GM12891 (cell line): ENCODE measurements around the gene NCKAP5.

Experiments used
- DNase-seq: peaks from one replicate; pipeline ENCODE4 v3.0.0; 2011; ENCODE audit warnings: low spot score; ENCODE audit not compliant: insufficient read length
- FAIRE-seq: peaks from 2 replicates; lab custom pipeline; 2011; peaks lifted over from hg19 to GRCh38; lab: Jason Lieb, UNC
- PAX5 ChIP-seq: IDR thresholded peaks from 2 replicates; pipeline ENCODE4 v1.6.1; 2011; ENCODE audit warnings: low read length, moderate library complexity, mild to moderate bottlenecking; ENCODE audit not compliant: insufficient read depth, severe bottlenecking
- POLR2A ChIP-seq: IDR thresholded peaks from 2 replicates; pipeline ENCODE4 v1.6.1; 2011; ENCODE audit warnings: low read depth, low read length, control low read depth
- POLR2AphosphoS5 ChIP-seq: IDR thresholded peaks from 2 replicates; pipeline ENCODE4 v1.6.1; 2011; ENCODE audit warnings: low read depth, low read length, control low read depth
- POU2F2 ChIP-seq: IDR thresholded peaks from 2 replicates; pipeline ENCODE4 v1.6.1; 2011; ENCODE audit warnings: low read depth, mild to moderate bottlenecking, control low read depth, low read length, moderate library complexity
- SPI1 ChIP-seq: IDR thresholded peaks from 2 replicates; pipeline ENCODE4 v1.6.1; 2011; ENCODE audit warnings: low read depth, low read length, control low read depth
- TAF1 ChIP-seq: IDR thresholded peaks from 2 replicates; pipeline ENCODE4 v1.6.1; 2011; ENCODE audit warnings: low read depth, low read length, control low read depth

Gene NCKAP5

GRCh38 chr2:133424876-133425275 is 143.4 kb downstream of the NCKAP5 start:
- TF ChIP-seq POLR2A: no peak
- TF ChIP-seq SPI1: no peak
- TF ChIP-seq POU2F2: no peak
- no peak for TF ChIP-seq TAF1
- no peak for TF ChIP-seq PAX5
- TF ChIP-seq POLR2AphosphoS5: no peak
- no peak for FAIRE-seq
- no peak for DNase-seq

- TF ChIP-seq POLR2A: no peak
- no peak for TF ChIP-seq POLR2AphosphoS5
- TF ChIP-seq PAX5: no peak
- no peak for TF ChIP-seq POU2F2
- no peak for TF ChIP-seq TAF1
- TF ChIP-seq SPI1: no peak
- no peak for DNase-seq
- FAIRE-seq: no peak
These were observed 145.3 kb downstream of the NCKAP5 start for GRCh38 chr2:133422931-133423351.

GRCh38 chr2:133421516-133422324 is 146.5 kb downstream of the NCKAP5 start:
- no peak for FAIRE-seq
- no peak for DNase-seq
- no peak for TF ChIP-seq TAF1
- TF ChIP-seq POLR2A: no peak
- no peak for TF ChIP-seq POLR2AphosphoS5
- no peak for TF ChIP-seq POU2F2
- no peak for TF ChIP-seq PAX5
- TF ChIP-seq SPI1: no peak

- FAIRE-seq: no peak
These were observed 147.5 kb downstream of the NCKAP5 start for GRCh38 chr2:133420788-133421187.

GRCh38 chr2:133418671-133419070 is 149.6 kb downstream of the NCKAP5 start:
- TF ChIP-seq TAF1: no peak
- TF ChIP-seq POU2F2: no peak
- TF ChIP-seq PAX5: no peak
- no peak for TF ChIP-seq SPI1
- TF ChIP-seq POLR2AphosphoS5: no peak
- TF ChIP-seq POLR2A: no peak
- no peak for FAIRE-seq
- DNase-seq: no peak

More at GRCh38 chr2:133420788-133421187, 147.5 kb downstream of the NCKAP5 start:
- DNase-seq: no peak
- TF ChIP-seq SPI1 (no peak), POLR2AphosphoS5 (no peak), POU2F2 (no peak), PAX5 (no peak), POLR2A (no peak), TAF1 (no peak)

GRCh38 chr2:133418021-133418420 is 150.2 kb downstream of the NCKAP5 start:
- DNase-seq (no peak), FAIRE-seq (no peak)
- no peak for TF ChIP-seq PAX5

- TF ChIP-seq POU2F2: no peak
- TF ChIP-seq POLR2AphosphoS5: no peak
- no peak for TF ChIP-seq SPI1
- no peak for TF ChIP-seq TAF1
- no peak for TF ChIP-seq PAX5
- TF ChIP-seq POLR2A: no peak
- FAIRE-seq (no peak), DNase-seq (no peak)
These were observed 150.8 kb downstream of the NCKAP5 start for GRCh38 chr2:133417415-133417814.

- FAIRE-seq: no peak
- no peak for DNase-seq
- TF ChIP-seq PAX5: no peak
- no peak for TF ChIP-seq POLR2AphosphoS5
- TF ChIP-seq POU2F2: no peak
- TF ChIP-seq SPI1: no peak
- TF ChIP-seq TAF1: no peak
- no peak for TF ChIP-seq POLR2A
These were observed 151.5 kb downstream of the NCKAP5 start for GRCh38 chr2:133416736-133417135.

- TF ChIP-seq PAX5 (no peak), POU2F2 (no peak), SPI1 (no peak)
- FAIRE-seq (no peak), DNase-seq (no peak)
These were observed 152.1 kb downstream of the NCKAP5 start for GRCh38 chr2:133416146-133416545.

- FAIRE-seq (no peak), DNase-seq (no peak)
- TF ChIP-seq PAX5: no peak
- TF ChIP-seq TAF1: no peak
- TF ChIP-seq POLR2A: no peak
- TF ChIP-seq SPI1: no peak
- no peak for TF ChIP-seq POU2F2
- no peak for TF ChIP-seq POLR2AphosphoS5
These were observed 152.9 kb downstream of the NCKAP5 start for GRCh38 chr2:133415210-133415876.
